ENCODE data around the gene PRR15.

The PRR15 gene

GRCh38 chr7:29611941-29612544, 48.4 kb downstream of the PRR15 start:
- no peak for DNase-seq

GRCh38 chr7:29612596-29612995, 49.0 kb downstream of the PRR15 start:
- no peak for DNase-seq

- no peak for DNase-seq
Observed at GRCh38 chr7:29613100-29613499, 49.5 kb downstream of the PRR15 start.

GRCh38 chr7:29614229-29614628, 50.6 kb downstream of the PRR15 start:
- no peak for DNase-seq

All from CD4-positive, alpha-beta T cell treated with Interleukin-6 for 4 hours (primary cell).